SU-DHL-6 (cell line): ENCODE data around the gene ITGB8.

Source experiments
- EZH2phosphoT487 ChIP-seq: fragments of 200-600 bp; sonication (generic), shearing (Covaris generic); conservative IDR thresholded peaks from 2 replicates; pipeline ENCODE4 v1.6.1; 2018; ENCODE audit warnings: mild to moderate bottlenecking, antibody characterized with exemption, low read length, moderate library complexity, mixed read lengths
- TF ChIP-seq, protein P1 (sequence below): fragments of 200-600 bp; sonication (generic); IDR thresholded peaks from one replicate; pipeline ENCODE4 v1.5.1; 2017; ENCODE audit warnings: antibody characterized with exemption, mild to moderate bottlenecking, low read length, moderate library complexity; ENCODE audit not compliant: insufficient read depth, poor library complexity, severe bottlenecking

DNA sequence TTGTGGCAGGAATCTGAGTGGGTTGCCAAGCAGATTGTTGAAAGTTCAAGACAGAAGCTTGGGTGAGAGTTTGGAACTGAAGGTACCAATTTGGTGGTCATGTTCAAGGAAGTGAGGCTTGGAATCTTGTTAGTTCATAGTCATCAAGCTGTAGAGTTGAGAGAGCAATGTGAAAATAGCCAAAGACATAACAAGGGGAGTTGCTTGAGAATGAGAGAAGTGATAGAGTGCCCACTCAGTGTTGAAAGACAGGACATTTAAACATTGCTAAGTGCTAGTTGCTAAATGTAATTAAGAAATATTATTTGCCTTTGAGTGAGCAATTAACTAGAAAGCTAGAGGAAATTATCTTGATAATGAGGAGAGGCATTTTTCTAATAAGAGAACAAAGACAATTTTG, 17.0 kb downstream of the ITGB8 start:
- TF ChIP-seq, protein P1, sequence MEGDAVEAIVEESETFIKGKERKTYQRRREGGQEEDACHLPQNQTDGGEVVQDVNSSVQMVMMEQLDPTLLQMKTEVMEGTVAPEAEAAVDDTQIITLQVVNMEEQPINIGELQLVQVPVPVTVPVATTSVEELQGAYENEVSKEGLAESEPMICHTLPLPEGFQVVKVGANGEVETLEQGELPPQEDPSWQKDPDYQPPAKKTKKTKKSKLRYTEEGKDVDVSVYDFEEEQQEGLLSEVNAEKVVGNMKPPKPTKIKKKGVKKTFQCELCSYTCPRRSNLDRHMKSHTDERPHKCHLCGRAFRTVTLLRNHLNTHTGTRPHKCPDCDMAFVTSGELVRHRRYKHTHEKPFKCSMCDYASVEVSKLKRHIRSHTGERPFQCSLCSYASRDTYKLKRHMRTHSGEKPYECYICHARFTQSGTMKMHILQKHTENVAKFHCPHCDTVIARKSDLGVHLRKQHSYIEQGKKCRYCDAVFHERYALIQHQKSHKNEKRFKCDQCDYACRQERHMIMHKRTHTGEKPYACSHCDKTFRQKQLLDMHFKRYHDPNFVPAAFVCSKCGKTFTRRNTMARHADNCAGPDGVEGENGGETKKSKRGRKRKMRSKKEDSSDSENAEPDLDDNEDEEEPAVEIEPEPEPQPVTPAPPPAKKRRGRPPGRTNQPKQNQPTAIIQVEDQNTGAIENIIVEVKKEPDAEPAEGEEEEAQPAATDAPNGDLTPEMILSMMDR, result no peak
- TF ChIP-seq EZH2phosphoT487, result no peak
